GM23338 (cell line): ENCODE data around the gene RTCA. TPM values are rescaled to one million over a fixed set of nuclear protein-coding genes. Genes with fewer than 3 reads are reported as not detected.

ENCODE experiments used
- ATAC-seq: fragments of 200-7000 bp; cut with Tn5 transposase; 3 replicates; pipeline ENCODE4 v1.9.1; 2020
- DNase-seq: peaks from one replicate; pipeline ENCODE4 v3.0.0-alpha.2; 2015; ENCODE audit warnings: low spot score
- H2AFZ ChIP-seq: fragments of 200-600 bp; sonication (generic); 2 replicates; pipeline ENCODE4 v1.8.0; 2016; ENCODE audit warnings: antibody characterized with exemption, mild to moderate bottlenecking, moderate library complexity
- H3F3A ChIP-seq: fragments of 200-600 bp; sonication (generic); replicated peaks from 2 replicates; pipeline ENCODE4 v1.8.0; 2017; ENCODE audit warnings: antibody characterized with exemption, mixed run types, low read depth
- H3K27ac ChIP-seq: fragments of 200-600 bp; sonication (generic); 2 replicates; pipeline ENCODE4 v1.6.1; 2016; ENCODE audit warnings: low read depth
- H3K27me3 ChIP-seq: fragments of 200-600 bp; sonication (generic); 2 replicates; pipeline ENCODE4 v1.8.0; 2016; ENCODE audit warnings: mild to moderate bottlenecking, mixed run types, moderate library complexity; ENCODE audit not compliant: insufficient read depth
- H3K36me3 ChIP-seq: fragments of 200-600 bp; sonication (generic); 2 replicates; pipeline ENCODE4 v1.8.0; 2016; ENCODE audit warnings: mild to moderate bottlenecking; ENCODE audit not compliant: insufficient read depth
- H3K4me1 ChIP-seq: fragments of 200-600 bp; sonication (generic); 2 replicates; pipeline ENCODE4 v1.8.0; 2016; ENCODE audit warnings: mild to moderate bottlenecking, moderate library complexity; ENCODE audit not compliant: insufficient read depth
- H3K4me2 ChIP-seq: fragments of 200-600 bp; sonication (generic); 2 replicates; pipeline ENCODE4 v1.7.1; 2017; ENCODE audit warnings: mixed run types
- H3K4me3 ChIP-seq: fragments of 200-600 bp; sonication (generic); 2 replicates; pipeline ENCODE4 v1.6.1; 2016; ENCODE audit warnings: mixed run types
- H3K79me2 ChIP-seq: fragments of 200-600 bp; sonication (generic); replicated peaks from 2 replicates; pipeline ENCODE4 v1.8.0; 2017; ENCODE audit warnings: mild to moderate bottlenecking; ENCODE audit not compliant: insufficient read depth
- H3K9me2 ChIP-seq: fragments of 200-600 bp; sonication (generic); 2 replicates; pipeline ENCODE4 v1.8.0; 2017; ENCODE audit not compliant: insufficient read depth
- H4K20me1 ChIP-seq: fragments of 200-600 bp; sonication (generic); replicated peaks from 2 replicates; pipeline ENCODE4 v1.8.0; 2017; ENCODE audit warnings: mild to moderate bottlenecking; ENCODE audit not compliant: insufficient read depth
- H3K27ac Mint-ChIP-seq: 2 replicates; pipeline ENCODE4 v1.8.0; 2020; ENCODE audit warnings: inconsistent platforms, mild to moderate bottlenecking, moderate library complexity, mixed read lengths
- H3K27me3 Mint-ChIP-seq: 3 replicates; pipeline ENCODE4 v1.8.0; 2022; ENCODE audit warnings: low read depth, mild to moderate bottlenecking, moderate library complexity, mixed read lengths, inconsistent platforms; ENCODE audit not compliant: insufficient read depth, poor library complexity
- H3K36me3 Mint-ChIP-seq: 3 replicates; pipeline ENCODE4 v1.8.0; 2021; ENCODE audit warnings: low read depth, mild to moderate bottlenecking, inconsistent platforms, moderate library complexity, mixed read lengths
- H3K4me1 Mint-ChIP-seq: 3 replicates; pipeline ENCODE4 v1.8.0; 2020; ENCODE audit warnings: mild to moderate bottlenecking, inconsistent platforms, mixed read lengths
- H3K4me3 Mint-ChIP-seq: 3 replicates; pipeline ENCODE4 v1.8.0; 2021; ENCODE audit warnings: moderate library complexity, mild to moderate bottlenecking, inconsistent platforms, mixed read lengths
- H3K9me3 Mint-ChIP-seq: 3 replicates; pipeline ENCODE4 v1.8.0; 2020; ENCODE audit warnings: moderate library complexity, mild to moderate bottlenecking, inconsistent platforms, mixed read lengths
- CREB1 ChIP-seq: fragments of 250-450 bp; sonication (Bioruptor Pico); IDR thresholded peaks from 2 replicates; pipeline ENCODE4 v1.5.0; 2020; ENCODE audit warnings: low read depth, mild to moderate bottlenecking, moderate library complexity
- ETS1 ChIP-seq: IDR thresholded peaks from 2 replicates; pipeline ENCODE4 v1.6.1; 2016; ENCODE audit warnings: antibody characterized with exemption
- EZH2 ChIP-seq: fragments of 200-600 bp; sonication (generic); IDR thresholded peaks from one replicate; pipeline ENCODE4 v1.8.0; 2017; ENCODE audit warnings: antibody characterized with exemption, mild to moderate bottlenecking, low read depth; ENCODE audit not compliant: unreplicated experiment
- EZH2phosphoT487 ChIP-seq: fragments of 200-600 bp; sonication (generic); IDR thresholded peaks from one replicate; pipeline ENCODE4 v1.8.1; 2018; ENCODE audit warnings: antibody characterized with exemption; ENCODE audit not compliant: unreplicated experiment
- JUNB ChIP-seq: IDR thresholded peaks from one replicate; pipeline ENCODE4 v1.6.1; 2016; ENCODE audit warnings: antibody characterized with exemption; ENCODE audit not compliant: unreplicated experiment
- NANOG ChIP-seq: IDR thresholded peaks from 2 replicates; pipeline ENCODE4 v1.6.1; 2016; ENCODE audit warnings: antibody characterized with exemption, borderline replicate concordance
- STAT1 ChIP-seq: IDR thresholded peaks from one replicate; pipeline ENCODE4 v1.6.1; 2016; ENCODE audit warnings: antibody characterized with exemption; ENCODE audit not compliant: unreplicated experiment
- ZNF114 ChIP-seq: fragments of 250-450 bp; sonication (Bioruptor Pico); IDR thresholded peaks from 2 replicates; pipeline ENCODE4 v1.5.0; 2020; ENCODE audit warnings: mild to moderate bottlenecking, moderate library complexity
- ZNF331 ChIP-seq: fragments of 250-450 bp; sonication (Bioruptor Pico); IDR thresholded peaks from 2 replicates; pipeline ENCODE4 v1.5.0; 2020; ENCODE audit warnings: low read depth, mild to moderate bottlenecking, moderate library complexity
- polyA plus RNA-seq: library from polyadenylated mRNA; unstranded; fragments of >200 nt; fragmentation: Nextera tagmentation; extraction: Ambion mirVana; gene quantifications from 2 replicates; pipeline ENCODE4 v1.2.1, GENCODE V29; 2016
- total RNA-seq: library from RNA; depleted of rRNA; stranded (reverse); fragments of >200 nt; shearing (Covaris generic); gene quantifications from 2 replicates; pipeline ENCODE4 v1.2.3, GENCODE V29; 2014
- TF ChIP-seq, protein P1 (sequence below): IDR thresholded peaks from one replicate; pipeline ENCODE4 v1.6.1; 2018; ENCODE audit warnings: antibody characterized with exemption; ENCODE audit not compliant: unreplicated experiment

The RTCA gene
- total and polyA plus RNA-seq, 2 experiments from 2014 or later: 36.6 TPM

DNA sequence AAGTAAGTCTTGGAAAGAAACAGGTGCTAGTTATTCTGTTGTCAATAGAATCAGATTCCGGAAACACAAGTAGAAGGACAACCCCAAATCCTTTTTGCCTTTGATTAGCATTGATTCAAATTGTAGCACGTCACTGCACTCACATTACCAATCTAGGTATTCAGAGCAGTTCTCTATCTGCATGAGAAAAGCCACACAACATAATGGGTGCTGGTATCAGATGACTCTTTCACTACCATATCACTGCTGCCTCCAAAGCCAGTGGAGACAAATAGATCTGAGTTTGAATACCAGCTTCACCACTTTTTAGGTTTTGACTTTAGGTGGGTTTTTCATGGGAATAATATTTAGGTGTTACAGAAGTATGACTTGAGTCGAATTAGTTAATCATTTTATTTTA lies 38.9 kb downstream of the RTCA start:
- TF ChIP-seq ETS1 (no peak), EZH2 (no peak), ZNF114 (CRISPR knock-in tag) (no peak), NANOG (0 out of 2 replicates have a peak, but pooled peaks have one; percentile 20), EZH2phosphoT487 (no peak), JUNB (no peak), STAT1 (no peak), CREB1 (peak; percentile 47)
- Mint-ChIP-seq H3K4me1 (peaks cover 6% of the 10 kb centered on the region; the same call in 2 of the 3 replicates), H3K27me3 (no peaks in the 10 kb centered on the region), H3K4me3 (no peak overlapping the region), H3K9me3 (peaks cover 3% of the 10 kb centered on the region; the same call in 1 of the 3 replicates), H3K36me3 (peaks cover 3% of the 10 kb centered on the region; the same call in 2 of the 3 replicates), H3K27ac (peak overlapping the region; percentile 81)
- H3K27ac ChIP-seq: no peak overlapping the region
- no peak overlapping the region for H2AFZ ChIP-seq
- H3K9me2 ChIP-seq: no peaks in the 10 kb centered on the region
- H3K27me3 ChIP-seq: no peaks in the 10 kb centered on the region
- DNase-seq (peak; percentile 70), ATAC-seq (peak; percentile 98)
- no peaks in the 10 kb centered on the region for H3K36me3 ChIP-seq
- no peaks in the 10 kb centered on the region for H3F3A ChIP-seq
- H3K4me2 ChIP-seq: no peak overlapping the region
- H3K79me2 ChIP-seq: no peaks in the 10 kb centered on the region
- H3K4me1 ChIP-seq: 0 out of 2 replicates have a peak, but pooled peaks cover 9% of the 10 kb centered on the region
- no peak overlapping the region for H3K4me3 ChIP-seq
- no peaks in the 10 kb centered on the region for H4K20me1 ChIP-seq

DNA sequence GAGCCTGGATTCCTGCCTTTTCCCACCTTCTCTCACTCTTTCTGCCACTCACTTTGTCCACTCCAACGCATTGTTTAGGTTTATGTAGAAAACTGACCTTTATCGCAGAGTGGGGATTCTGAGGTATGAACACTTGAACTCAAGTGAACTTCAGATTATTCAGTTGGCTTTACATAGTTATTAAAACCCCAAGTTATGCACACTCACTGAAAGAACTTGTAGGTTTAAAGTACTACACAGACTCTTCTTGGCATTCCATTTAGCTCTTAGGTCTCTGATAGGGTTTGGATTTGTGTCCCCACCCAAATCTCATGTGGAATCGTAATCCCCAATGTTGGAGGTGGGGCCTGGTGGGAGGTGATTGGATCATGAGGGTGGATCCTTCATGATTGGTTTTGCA lies 39.9 kb downstream of the RTCA start:
- Histone ChIP-seq H4K20me1 (no peaks in the 10 kb centered on the region), H3K9me2 (no peaks in the 10 kb centered on the region), H3K27me3 (no peaks in the 10 kb centered on the region), H3K79me2 (no peaks in the 10 kb centered on the region), H3K27ac (no peak overlapping the region), H3K4me1 (0 out of 2 replicates have a peak, but pooled peaks cover 6% of the 10 kb centered on the region), H3F3A (no peaks in the 10 kb centered on the region), H2AFZ (no peak overlapping the region; the same call in 1 of the 2 replicates), H3K36me3 (no peaks in the 10 kb centered on the region), H3K4me3 (no peak overlapping the region), H3K4me2 (no peak overlapping the region)
- no peak for DNase-seq
- Mint-ChIP-seq H3K4me3 (no peak overlapping the region), H3K4me1 (peaks cover 6% of the 10 kb centered on the region; the same call in 2 of the 3 replicates), H3K9me3 (peaks cover 3% of the 10 kb centered on the region; the same call in 1 of the 3 replicates), H3K27me3 (no peaks in the 10 kb centered on the region), H3K27ac (no peak overlapping the region; the same call in 1 of the 2 replicates), H3K36me3 (peaks cover 3% of the 10 kb centered on the region; the same call in 2 of the 3 replicates)
- ATAC-seq: no peak
- TF ChIP-seq, protein P1, sequence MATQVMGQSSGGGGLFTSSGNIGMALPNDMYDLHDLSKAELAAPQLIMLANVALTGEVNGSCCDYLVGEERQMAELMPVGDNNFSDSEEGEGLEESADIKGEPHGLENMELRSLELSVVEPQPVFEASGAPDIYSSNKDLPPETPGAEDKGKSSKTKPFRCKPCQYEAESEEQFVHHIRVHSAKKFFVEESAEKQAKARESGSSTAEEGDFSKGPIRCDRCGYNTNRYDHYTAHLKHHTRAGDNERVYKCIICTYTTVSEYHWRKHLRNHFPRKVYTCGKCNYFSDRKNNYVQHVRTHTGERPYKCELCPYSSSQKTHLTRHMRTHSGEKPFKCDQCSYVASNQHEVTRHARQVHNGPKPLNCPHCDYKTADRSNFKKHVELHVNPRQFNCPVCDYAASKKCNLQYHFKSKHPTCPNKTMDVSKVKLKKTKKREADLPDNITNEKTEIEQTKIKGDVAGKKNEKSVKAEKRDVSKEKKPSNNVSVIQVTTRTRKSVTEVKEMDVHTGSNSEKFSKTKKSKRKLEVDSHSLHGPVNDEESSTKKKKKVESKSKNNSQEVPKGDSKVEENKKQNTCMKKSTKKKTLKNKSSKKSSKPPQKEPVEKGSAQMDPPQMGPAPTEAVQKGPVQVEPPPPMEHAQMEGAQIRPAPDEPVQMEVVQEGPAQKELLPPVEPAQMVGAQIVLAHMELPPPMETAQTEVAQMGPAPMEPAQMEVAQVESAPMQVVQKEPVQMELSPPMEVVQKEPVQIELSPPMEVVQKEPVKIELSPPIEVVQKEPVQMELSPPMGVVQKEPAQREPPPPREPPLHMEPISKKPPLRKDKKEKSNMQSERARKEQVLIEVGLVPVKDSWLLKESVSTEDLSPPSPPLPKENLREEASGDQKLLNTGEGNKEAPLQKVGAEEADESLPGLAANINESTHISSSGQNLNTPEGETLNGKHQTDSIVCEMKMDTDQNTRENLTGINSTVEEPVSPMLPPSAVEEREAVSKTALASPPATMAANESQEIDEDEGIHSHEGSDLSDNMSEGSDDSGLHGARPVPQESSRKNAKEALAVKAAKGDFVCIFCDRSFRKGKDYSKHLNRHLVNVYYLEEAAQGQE: no peak
- TF ChIP-seq JUNB (no peak), ZNF331 (no peak), ETS1 (no peak), CREB1 (no peak), STAT1 (no peak)
